Erythroblast (primary cell): ENCODE data around the gene EIF4G3.

Experiments
- DNase-seq, 2 experiments: peaks; one replicate each; lab custom pipeline; 2025; lab: John Stamatoyannopoulos, UW
- GATA1 ChIP-seq: IDR thresholded peaks from 2 replicates; pipeline ENCODE4 v1.6.1; 2011; ENCODE audit warnings: low read depth, mild to moderate bottlenecking, control low read depth, low read length, moderate library complexity
- POLR2A ChIP-seq: IDR thresholded peaks from 2 replicates; pipeline ENCODE4 v1.6.1; 2011; ENCODE audit warnings: mild to moderate bottlenecking, low read length

The EIF4G3 gene

DNA sequence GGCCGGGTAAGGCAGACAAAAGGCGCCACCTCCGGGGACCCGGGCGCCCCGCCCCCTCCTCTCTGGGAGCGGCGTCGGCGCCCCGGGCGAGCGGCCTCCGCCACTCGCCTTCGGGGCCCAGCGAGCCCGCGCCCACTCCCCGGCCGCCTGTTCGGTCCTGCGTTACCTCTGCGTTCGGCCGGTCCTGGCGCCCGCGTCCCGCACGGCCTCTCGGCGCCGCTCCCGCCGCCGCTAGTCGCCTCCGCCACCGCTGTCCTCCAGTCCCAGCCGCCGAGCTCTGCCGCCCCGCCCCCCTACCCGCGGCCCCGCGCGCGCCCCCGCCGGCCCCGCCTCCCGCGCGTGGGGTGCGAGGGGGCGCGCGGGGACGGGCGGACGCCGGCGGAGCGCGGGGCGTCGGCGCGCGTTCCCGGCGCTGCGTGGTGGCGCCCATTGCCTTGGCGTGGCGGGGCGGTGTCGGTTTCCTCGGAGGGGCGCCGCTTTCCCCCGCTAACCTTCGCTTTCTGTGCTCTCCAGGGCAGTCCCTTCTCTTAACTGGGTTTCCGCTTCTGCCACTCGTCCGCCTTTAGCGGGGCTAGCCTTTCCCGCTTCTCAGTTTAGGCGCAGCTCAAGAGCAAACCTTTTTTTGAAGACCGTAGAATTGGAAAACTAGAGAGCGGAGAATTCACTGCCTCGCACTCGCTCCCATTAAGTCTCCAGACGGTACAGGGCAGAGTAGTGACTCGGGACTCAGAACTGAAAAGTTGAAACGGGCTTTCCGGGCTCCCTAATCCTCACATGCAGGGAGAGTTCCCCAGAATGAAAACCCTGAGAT lies 389.5 kb downstream of the EIF4G3 start, which contains the start of gene HP1BP3:
Gene HP1BP3 (minus strand): TSS at position 279 of the 811 bp plus-strand sequence. CDS start 6,867 bp downstream, outside the sequence.
- TF ChIP-seq POLR2A (peak; percentile 77), GATA1 (no peak)
- DNase-seq: peak; percentile 84 to 91

DNA sequence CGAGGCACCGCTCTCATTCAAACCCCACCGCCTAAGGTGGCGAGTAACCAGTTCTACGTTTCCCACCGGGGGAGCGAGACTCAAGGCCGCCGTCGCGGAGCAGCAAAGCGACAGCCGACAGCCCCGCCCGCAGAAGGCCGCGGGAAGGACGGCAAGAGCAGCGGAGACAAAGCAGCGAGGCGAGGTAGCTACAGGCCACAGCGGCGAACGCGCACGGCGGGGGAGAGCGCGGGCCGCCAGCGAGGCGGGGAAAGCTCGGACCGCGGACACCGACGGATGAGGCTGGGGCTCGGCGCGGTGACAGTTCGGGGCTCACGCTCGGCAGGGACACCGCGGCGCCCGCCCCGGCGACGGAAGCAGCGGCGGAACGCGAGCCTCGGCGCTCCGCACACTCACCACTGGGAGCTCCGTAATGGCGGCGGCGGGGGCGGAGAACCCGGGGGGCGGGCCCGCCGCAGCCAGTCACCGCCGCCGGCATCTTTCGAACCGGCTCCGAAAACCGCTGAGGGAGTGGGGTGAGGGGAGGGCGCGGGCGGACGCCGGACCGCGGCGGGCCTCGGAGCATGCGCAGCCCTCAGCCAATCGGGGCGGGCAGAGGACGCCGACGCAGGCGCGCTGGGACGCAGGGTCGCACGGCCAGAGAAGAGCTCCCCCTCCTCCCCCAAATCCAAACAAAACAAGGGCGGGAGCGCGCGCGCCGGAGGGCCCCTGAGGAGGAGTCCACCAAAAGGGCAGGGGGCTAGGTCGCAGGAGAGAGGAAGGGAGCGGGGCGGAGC lies 390.3 kb downstream of the EIF4G3 start:
- peak; percentile 96 to 98 for DNase-seq
- no peak for TF ChIP-seq GATA1
- TF ChIP-seq POLR2A: peak; percentile 82

- DNase-seq: no peak
- TF ChIP-seq GATA1 (no peak), POLR2A (no peak)
Observed at GRCh38 chr1:20785907-20786252, 390.8 kb downstream of the EIF4G3 start.

DNA sequence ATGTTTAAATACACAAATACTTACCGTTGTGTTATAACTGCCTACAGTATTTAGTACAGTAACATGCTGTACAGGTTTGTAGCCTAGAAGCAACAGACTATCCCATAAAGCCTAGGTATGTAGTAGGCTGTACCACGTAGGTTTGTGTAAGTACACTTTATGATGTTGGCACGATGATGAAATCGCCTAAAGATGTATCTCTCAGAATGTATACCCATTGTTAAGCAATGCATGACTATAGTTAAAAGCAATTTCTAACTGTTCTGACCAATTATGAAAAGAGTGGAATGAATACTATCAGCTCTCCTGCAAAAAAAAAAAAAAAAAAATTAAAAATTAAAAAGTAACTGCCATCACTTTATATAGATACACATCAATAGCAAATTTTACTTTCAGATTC lies 401.0 kb downstream of the EIF4G3 start:
- DNase-seq: no peak
- no peak for TF ChIP-seq POLR2A
- TF ChIP-seq GATA1: no peak

- TF ChIP-seq GATA1 (no peak), POLR2A (no peak)
Observed at GRCh38 chr1:20771780-20772179, 404.9 kb downstream of the EIF4G3 start.

GRCh38 chr1:20770314-20771087 lies 406.2 kb downstream of the EIF4G3 start:
- no peak for DNase-seq
- TF ChIP-seq POLR2A: no peak

More at GRCh38 chr1:20771780-20772179, 404.9 kb downstream of the EIF4G3 start:
- DNase-seq: no peak

GRCh38 chr1:20767271-20767670 lies 409.4 kb downstream of the EIF4G3 start:
- TF ChIP-seq POLR2A (no peak), GATA1 (no peak)

GRCh38 chr1:20763417-20763816 lies 413.3 kb downstream of the EIF4G3 start:
- no peak for DNase-seq
- TF ChIP-seq GATA1 (no peak), POLR2A (no peak)

More at GRCh38 chr1:20767271-20767670, 409.4 kb downstream of the EIF4G3 start:
- no peak for DNase-seq

DNA sequence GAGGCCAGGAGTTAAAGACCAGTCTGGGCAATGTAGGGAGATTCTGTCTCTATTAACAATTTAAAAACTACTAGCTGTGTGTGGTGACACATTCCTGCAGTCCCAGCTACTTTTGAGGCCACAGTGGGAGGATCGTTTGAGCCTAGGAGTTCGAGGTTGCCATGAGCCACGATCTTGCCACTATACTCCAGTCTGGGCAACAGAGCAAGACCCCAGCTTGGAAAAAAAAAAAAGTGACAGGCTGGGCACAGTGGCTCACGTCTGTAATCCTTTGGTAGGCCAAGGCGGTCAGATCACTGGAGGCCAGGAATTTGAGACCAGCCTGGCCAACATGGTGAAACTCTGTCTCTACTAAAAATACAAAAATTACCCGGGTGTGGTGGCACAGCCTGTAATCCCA lies 416.4 kb downstream of the EIF4G3 start:
- TF ChIP-seq GATA1 (no peak), POLR2A (no peak)
- DNase-seq: no peak
